ENCODE measurements around the gene TMEM200A. TPM values are rescaled to one million over a fixed set of nuclear protein-coding genes. Genes with fewer than 3 reads are reported as not detected.

TMEM200A gene
- 1 to 10 TPM; 2.5 to 8.7 (median 5.2) TPM for total RNA-seq

GRCh38 chr6:130365166-130366106 is at the start of gene TMEM200A:
TMEM200A (plus strand) TSS chr6:130366017; CDS start chr6:130440423, 74,406 bp downstream.
- no peak for TF ChIP-seq POLR2A (IDR thresholded peaks at IDR 0.05)
- peak in 5 of 6 experiments; percentile 41 to 69 (median 63) for TF ChIP-seq CTCF (IDR thresholded peaks at IDR 0.05)
- H3K36me3 ChIP-seq, result no peaks in the 10 kb centered on the region
- peaks cover 0 to 3% of the 10 kb centered on the region in 2 donors for H3K27me3 ChIP-seq
- DNase-seq, result peak; percentile 31 to 74 (median 74)
- H3K9me3 ChIP-seq, result no peaks in the 10 kb centered on the region
- H3K4me1 ChIP-seq, result peaks cover 0 to 12% (median 0%) of the 10 kb centered on the region in 4 donors
- peak within 1 kb of the TSS; percentile 49 to 82 (median 68) for H3K4me3 ChIP-seq
- peak within 1 kb of the TSS; percentile 55 to 81 (median 67) for H3K27ac ChIP-seq

GRCh38 chr6:130320908-130321307 is 44.9 kb upstream of the TMEM200A start:
- TF ChIP-seq CTCF (IDR thresholded peaks at IDR 0.05) (no peak), POLR2A (IDR thresholded peaks at IDR 0.05) (no peak)
- Histone ChIP-seq H3K4me3 (no peak overlapping the region), H3K36me3 (no peaks in the 10 kb centered on the region), H3K27ac (no peak overlapping the region), H3K4me1 (no peaks in the 10 kb centered on the region), H3K9me3 (no peaks in the 10 kb centered on the region), H3K27me3 (no peaks in the 10 kb centered on the region)
- no peak for DNase-seq

- Histone ChIP-seq H3K36me3 (no peaks in the 10 kb centered on the region), H3K27me3 (no peaks in the 10 kb centered on the region), H3K4me1 (no peaks in the 10 kb centered on the region), H3K4me3 (no peak overlapping the region), H3K27ac (no peak overlapping the region), H3K9me3 (no peaks in the 10 kb centered on the region)
- peak in 2 of 3 donors; percentile 34 to 82 for DNase-seq
- TF ChIP-seq POLR2A (IDR thresholded peaks at IDR 0.05), result no peak
- peak; percentile 59 to 93 (median 88) for TF ChIP-seq CTCF (IDR thresholded peaks at IDR 0.05)
Measured at GRCh38 chr6:130322673-130323268, 43.0 kb upstream of the TMEM200A start.

DNA sequence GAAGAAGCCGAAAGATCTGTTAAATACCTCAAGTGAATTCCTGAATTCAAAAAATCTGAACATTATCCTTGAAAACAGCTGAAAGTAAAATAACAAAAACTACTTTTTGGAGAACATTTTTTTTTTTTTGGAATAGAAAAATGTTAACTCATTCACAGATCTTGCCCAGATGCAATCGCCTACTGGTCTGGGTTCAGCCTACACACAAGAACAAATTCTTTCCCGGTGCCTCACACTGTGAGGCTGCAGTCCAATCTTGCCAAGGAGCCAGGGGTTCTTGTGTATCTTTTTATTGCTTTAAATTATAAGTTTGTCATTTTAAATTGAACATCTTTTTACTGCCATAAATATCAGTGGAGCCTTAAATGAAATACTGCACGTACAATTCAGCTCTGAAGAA is 41.2 kb upstream of the TMEM200A start:
- no peaks in the 10 kb centered on the region for H3K4me1 ChIP-seq
- no peak overlapping the region for H3K27ac ChIP-seq
- no peaks in the 10 kb centered on the region for H3K9me3 ChIP-seq
- no peak overlapping the region for H3K4me3 ChIP-seq
- no peaks in the 10 kb centered on the region for H3K36me3 ChIP-seq
- TF ChIP-seq CTCF (IDR thresholded peaks at IDR 0.05) (no peak), POLR2A (IDR thresholded peaks at IDR 0.05) (no peak)
- H3K27me3 ChIP-seq, result no peaks in the 10 kb centered on the region
- DNase-seq, result no peak

- DNase-seq, result no peak
- no peaks in the 10 kb centered on the region for H3K27me3 ChIP-seq
- H3K4me3 ChIP-seq, result no peak overlapping the region
- H3K9me3 ChIP-seq, result no peaks in the 10 kb centered on the region
- no peak overlapping the region for H3K27ac ChIP-seq
- TF ChIP-seq POLR2A (IDR thresholded peaks at IDR 0.05), result no peak
- no peak for TF ChIP-seq CTCF (IDR thresholded peaks at IDR 0.05)
- H3K36me3 ChIP-seq, result no peaks in the 10 kb centered on the region
- H3K4me1 ChIP-seq, result no peaks in the 10 kb centered on the region
Measured at GRCh38 chr6:130326496-130326895, 39.3 kb upstream of the TMEM200A start.
